ENCODE results near the gene CAMK2A. TPM values are rescaled to one million over a fixed set of nuclear protein-coding genes. Genes with fewer than 3 reads are reported as not detected.

CAMK2A gene
- polyA plus RNA-seq, 5 donors: 3.2 to 8.3 (median 5.8) TPM

DNA sequence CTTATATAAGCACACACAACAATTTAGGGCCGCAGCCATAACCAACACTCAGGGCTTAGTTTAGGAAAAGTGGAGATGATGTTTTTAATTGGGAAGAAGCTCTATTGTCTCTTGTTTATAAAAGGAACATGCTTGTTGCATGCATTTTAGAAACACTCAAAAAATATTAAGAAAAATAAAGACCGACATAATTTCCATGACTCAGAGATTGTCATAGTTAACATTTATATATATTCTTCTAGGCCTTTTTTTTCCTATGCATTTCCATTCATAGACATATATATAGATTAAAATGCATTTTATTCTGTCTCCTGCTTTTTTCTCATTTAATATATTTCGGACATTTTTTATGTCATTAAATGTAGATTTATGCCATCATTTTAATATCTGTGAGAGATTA, 26.7 kb upstream of the CAMK2A start:
- no peak for DNase-seq

DNA sequence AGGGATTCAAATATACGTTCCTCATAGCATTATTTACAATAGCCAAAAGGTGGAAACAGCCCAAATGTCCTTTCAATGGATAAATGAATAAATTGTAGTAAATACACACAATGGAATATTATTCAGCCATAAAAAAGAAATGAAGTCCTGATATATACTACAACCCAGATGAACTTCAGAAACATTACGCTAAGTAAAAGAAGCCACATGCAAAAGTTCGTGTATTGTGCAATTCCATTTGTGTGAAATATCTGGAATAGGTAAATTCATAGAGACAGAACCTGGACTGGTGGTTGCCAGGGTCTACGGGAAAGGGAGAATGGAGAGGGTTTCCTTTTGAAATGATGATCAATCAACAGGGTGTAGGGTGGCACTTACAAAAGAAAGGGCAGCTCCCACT, 25.7 kb upstream of the CAMK2A start:
- no peak for DNase-seq

DNA sequence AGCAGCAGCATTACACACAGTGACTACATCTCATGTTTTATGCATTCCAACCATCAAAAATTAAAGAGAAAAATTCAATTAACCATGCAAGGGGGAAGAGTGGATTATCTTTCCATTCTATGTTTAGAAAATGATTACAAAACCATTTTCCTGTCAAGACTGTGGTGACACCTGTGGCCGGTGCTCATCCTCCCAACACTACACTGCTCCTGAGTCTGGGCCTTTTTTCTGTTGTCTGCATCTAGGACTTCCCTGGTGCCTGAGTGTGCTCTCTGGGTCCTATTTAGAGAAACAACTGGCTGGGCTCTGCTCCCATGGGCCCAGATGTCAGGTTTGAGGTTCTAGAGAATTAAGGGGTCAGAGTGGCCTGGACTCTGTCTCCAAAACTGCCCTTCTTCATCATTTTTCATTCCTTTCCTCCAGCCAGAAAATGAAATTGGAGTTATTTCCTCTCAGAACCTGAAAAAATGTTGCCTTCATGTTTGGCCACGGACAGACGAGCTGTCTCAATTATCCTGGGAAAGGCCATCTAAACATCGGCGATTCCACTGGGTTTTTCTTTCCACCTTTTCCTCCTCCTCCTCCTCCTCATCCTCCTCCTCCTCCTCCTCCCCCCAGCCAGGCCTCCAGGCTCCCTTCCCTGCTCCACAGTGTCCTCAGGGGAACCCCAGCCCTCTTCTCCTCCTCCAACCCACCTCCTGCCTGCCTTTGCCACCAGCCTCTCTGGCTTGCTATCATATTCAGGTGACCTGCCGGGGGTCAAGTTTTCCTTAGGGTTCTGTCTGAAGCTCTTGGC, 24.5 kb upstream of the CAMK2A start:
- DNase-seq: no peak

DNA sequence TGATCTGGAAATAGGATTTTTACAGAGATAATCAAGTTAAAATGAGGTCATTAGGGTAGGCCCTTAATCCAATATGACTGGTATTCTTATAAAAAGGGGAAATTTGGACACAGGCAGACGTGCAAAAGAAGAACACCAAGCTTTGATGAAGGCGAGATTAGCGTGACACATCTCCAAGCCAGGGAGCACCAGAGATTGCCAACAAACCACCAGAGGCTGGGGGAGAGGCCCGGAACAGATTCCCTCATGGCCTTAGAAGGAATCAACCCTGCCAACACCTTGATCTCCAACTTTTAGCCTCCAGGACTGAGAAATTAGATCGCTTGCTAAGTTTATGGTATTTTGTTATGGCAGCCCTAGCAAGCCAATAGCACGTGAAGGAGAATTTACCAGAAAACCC, 23.9 kb upstream of the CAMK2A start:
- no peak for DNase-seq

DNA sequence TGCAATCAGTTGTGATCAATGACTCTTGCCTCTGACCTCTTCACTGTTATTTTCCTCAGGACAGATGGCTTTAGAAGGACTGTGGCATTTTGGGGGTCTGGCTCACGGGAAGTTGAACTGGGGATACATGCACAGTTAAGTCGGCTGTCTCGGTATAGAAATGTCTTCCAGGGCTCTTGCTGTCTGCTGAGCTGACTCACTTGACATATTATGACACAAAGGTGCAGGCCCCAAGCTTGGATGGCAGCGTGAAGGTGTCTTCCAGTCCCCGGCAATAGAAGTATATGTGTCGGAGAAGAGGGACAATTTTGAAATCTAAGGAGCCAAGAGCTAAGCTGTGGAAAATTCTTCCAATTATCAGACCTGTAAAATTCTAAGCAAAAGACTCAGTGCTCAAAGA, 22.9 kb upstream of the CAMK2A start:
- DNase-seq: no peak

DNA sequence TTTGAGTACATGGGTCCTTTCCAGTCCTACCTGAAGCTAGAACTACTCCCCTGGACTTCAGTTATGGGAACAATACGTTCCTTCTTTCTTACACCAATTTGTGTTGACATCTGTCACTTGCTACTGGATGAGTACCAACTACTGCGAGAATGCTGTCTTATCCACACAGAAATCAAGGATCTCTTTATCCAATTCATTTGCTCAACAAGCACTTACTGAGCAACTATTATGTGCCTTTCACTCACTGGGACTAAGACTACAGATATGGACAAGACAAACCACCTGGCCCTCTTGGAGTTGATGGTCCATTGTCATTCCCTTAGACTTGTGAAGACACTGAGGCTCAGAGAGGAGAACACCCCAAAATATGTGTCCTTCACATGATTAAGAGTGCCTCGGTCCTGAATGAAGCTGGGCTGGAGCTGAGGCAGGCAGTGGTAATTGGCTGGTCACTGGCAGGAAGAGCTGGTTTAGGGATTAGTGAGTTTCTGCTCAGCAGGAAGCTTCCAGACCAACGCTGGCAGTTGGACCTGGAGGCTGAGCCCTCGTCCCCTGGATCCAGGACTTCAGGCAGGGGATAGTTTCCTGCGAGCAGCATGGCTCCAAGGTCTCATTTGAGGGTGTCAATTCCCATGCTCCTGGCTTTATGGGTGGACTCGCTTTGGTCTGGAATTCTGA, 21.6 kb upstream of the CAMK2A start:
- no peak for DNase-seq

DNA sequence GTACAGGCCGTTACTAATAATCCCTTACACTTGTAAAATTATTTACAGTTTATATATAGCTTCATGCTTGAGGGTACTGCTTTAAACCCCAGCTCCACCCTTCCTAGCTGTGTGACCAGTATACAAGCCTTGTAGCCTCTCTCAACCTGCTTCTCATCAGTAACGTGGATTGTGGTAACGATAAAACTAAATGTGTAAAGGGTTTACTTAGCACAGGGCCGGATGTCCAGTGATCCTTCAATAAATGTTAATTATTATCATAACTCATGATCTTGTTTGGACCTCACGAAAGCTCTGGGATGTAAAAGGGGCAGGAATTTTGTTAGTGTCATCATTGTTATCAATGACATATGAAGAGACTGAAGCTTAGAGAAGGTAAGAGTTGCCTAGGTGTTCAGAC, 20.7 kb upstream of the CAMK2A start:
- DNase-seq: no peak

DNA sequence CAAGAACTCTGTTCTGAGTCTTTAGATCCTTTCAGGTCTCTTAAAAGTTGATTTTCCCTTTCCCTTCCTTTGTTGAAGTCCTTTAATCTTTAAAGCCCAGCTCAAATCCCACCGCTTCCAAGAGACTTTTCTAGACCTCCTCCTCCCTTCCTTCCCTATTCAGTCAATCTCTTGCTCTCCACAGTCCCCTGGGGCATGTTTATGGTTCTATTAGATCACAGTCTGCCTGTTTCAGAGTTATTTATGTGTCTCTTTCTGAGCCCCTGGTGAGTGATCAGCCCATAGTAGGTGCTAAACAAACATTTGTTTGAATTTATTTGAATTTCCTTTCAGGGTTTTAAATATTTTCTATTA, 20.3 kb upstream of the CAMK2A start:
- no peak for DNase-seq

DNA sequence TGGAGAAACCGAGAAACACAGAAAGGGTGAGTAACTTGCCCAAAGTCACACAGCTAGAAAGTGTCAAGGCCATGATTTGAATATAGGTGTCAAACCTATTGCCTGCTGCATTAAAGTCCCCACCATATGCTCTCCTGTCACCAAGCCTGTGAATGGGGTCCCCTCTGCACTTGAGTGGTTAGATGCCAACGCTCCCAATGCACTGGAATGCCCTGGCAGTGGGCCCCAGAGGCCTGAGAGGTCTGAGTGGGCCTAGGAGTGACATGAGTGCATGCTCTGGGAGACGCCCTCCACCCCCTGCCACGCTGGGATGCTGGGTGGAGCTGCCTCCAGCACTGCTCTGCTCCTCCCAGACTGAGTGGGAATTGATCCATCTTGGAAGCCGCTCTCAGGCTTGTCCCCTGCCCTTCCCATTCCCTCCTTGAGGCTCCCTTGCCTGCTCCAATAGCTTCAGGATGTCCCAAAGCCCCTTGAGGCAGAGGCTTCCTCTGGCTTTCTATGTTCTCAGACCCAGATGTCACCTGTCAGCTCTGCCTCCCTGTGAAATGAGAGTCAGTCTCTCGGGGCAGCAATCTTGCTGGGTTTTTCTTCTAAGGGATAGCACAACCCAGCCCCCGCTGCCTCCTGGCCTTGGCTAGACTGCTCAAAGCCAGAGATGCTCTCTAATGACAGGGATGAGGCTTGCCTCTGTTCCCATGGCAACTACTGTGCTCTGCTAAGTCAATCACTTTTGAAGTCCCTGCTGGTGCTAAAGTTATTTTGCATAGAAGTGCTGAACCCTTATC, 19.7 kb upstream of the CAMK2A start:
- DNase-seq: no peak

DNA sequence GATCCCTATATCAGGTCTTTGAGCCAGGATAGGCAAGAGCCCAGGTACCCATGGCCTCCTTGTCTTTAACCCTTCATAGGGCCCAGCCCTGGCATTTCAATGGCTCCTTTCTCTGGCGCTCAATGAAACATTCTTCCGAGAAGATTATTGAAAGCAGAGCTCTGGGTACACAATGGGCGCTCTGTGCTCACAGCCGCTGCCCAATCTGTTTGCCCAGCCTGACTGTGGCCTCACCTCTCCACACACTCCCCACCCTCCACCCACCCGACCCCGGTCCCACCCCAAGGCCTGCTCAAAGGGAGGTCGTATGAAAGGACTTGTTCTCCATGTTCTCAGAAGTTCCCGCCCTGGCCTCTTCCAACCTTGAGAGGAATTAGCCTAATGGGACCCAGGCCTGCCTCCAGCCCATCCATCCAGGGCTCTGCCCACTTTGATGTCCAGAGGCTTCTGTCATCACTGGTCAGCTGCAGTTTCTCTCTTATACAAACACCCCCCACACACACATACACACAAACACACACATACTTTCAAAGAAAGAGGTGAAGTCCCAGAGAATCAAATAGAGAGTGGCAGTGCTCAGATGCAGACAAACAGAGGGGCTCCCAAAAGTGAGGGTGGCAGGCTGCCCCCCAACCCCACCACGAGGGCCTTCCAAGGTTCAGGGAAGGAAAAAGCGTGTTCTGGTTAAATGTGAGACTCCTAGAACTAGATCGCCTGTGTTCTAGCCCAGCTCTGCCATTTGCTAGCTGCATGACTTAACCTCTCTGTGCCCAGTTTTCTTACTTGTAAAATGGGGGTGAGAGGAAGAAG, 18.2 kb upstream of the CAMK2A start:
- no peak for DNase-seq

DNA sequence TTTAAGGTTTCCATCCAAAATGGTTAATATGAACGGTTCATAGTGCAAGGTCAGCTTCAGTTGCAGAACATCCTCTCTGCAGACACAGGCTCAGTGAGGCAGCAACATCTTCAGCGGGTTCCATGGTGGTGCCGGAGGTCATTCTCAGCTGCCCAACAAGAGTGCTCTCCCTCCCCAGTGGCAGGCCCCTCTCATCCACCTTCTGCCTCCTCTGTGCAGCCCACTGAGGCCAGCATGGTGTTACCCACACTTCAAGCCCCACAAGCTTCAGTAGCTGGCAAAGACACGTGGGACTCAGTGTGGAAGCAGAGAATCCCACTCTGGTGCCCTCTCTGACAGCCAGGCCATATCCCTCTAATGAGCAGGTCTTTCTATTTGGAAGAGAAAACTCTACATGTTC, 17.2 kb upstream of the CAMK2A start:
- DNase-seq: no peak

DNA sequence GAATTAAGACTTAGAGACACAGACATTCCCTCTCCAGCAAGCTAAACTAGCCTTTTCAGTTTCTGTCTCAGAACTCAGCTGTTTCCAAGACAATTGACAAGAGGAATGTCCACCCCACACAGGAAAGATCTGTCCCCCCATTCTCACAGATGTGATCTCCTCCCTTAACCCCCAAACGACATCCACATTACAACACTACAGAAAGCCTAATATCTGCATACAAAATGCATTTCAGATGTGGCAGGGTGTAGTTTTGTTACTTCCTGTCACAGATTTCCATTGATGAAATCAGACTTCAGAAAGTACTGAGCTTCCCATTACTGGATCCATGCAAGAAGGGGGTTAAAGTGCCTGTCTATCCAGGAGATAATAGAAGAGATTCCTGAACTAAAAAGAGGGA, 16.0 kb upstream of the CAMK2A start:
- no peak for DNase-seq

DNA sequence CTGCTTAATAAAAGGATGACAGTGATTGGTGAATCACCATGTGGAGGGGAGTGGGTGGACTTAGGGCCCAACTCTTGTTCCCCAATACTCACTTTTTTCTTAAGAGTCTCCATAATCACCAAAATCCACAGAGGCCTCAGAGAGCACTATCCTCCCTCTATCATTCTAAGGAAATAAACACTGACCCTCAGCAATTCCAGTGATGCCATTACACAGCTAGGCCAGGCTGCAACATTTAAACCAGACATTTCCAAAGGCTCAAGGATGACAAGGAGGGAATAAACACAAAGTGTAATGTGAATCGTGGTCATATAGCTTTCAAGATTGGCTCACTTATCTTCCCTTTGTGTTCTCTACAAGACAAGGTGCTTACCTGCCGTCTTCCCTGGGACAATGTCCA, 15.5 kb upstream of the CAMK2A start:
- no peak for DNase-seq

DNA sequence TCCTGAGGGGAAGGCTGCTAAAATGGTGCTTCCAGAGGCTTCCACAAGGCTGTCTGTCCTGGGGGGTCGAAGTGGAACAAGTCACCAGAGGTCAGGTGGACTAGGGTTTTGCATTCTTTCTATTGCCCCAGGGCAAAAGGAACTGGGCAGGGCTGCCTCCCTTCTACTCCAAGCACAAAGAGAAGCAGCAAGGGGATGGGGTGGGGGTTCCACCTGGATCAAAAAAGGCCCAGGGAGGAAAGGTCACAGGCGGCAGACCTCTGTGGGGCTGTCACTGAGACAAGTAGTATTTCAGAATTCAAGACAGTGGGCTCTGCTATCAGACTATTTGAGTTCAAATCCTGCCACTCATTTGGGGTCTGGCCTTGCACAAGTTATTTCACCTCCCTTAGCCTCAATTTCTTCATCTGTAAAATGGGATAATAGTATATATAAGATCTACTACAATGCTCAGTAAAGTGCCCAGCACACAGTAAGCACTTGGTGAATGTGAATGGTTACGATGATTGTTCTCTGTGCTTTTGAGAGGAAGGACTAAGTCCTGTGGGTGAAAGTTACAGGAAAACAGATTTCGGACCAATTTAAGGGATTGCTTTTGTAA, 15.0 kb upstream of the CAMK2A start:
- DNase-seq: no peak

DNA sequence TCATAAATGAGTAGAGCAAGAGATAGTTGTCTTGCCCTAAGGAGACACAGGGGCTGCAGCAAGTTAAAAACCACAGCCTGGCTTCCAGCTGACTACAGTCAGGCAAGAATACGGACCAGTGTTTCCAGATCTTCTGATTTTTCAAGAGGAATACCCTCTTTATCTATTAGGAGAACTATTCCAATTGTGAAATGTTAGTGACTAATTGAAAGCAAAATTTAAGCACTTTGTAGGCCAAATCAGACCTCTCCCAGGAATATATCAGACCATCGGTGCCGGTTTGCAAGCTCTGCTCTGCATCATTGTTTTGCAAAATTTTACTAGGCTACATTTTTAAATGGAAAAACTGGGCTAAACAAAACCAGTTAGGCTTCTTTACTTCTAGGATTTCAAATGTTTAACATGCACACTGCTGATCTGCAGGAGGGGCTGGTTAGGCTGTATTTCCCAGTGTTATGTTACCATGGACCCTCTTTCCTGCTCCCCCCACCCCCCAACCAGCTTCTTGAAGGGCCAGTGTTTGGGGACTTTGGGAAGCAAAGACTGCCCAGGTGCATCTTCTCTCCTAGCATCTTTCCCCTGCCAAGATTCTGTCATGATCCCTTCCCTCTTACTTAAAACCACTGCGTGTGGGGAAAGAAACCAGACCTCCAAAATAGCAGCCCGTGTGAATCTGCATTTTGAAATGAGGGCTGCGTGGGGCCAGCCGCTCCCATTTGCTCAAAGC, 14.2 kb upstream of the CAMK2A start:
- peak; percentile 97 to 99 for DNase-seq

DNA sequence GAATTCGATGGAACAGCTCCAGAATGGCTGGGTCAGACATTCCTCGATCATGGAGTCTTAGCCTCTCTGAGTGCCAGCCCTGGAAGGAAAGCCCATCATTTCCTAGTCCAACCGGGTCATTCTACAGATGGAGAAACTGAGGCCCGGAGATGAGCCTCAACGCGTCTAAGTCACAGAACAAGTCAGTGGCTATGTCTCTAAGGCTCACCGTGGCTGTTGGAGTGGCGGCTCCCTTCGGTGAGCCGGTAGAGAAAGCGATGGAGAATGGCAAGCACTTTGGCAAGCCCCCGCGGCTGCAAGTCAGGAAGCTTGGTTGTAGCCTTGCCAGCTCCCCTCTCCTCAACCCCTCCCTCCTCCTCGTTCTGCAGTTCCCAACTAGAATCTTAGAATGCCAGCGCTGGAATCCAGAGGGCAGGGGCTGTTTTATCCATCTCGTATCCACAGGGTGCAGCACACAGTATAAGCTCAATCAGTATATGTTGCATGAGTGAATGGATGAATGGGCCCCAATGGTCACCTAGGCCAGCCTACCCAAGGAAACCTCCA, 13.6 kb upstream of the CAMK2A start:
- DNase-seq: no peak

DNA sequence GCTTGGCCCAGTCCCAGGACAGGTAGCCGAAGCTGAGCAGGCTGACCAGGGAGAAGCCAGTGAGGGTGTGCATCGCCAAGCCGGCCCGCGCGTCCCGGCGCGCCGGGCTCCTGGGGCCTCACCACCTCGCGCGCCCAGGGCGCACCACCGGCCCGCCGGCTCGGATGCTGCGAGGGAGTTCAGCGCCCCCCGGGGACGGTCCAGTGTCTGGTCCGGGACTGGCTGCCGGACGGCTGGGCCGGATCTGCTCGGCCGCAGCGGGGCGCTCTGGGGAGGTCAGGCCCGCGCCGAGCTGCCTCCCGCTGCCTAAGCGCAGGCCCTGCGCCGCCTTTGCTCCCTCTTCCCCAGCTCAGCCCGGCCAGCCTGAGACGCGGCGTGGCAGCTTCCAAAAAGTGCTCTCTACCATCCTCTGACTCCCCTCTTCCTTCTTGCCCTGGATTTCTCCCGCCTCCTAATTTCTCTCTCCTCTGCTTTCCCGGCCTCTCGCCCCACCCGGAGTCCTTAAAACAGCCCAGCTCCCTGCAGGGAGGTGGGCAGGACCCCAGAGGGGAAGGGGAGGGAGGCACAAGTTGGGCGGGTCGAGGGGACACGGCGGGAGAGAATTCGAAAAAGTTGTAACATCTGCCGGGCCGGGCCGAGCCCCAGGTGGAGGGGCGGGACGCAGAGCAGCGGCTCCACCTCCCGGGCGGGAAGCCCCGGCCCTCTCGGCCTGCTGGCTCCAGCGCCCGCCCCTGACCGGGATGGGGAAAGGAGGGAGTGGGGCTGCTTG, 12.9 kb upstream of the CAMK2A start, which contains the start of gene ARSI:
Gene ARSI, minus strand, starts transcription at position 605 of the 769 bp plus-strand sequence. Its CDS starts 532 bp downstream, at position 73.
- peak; percentile 92 to 94 for DNase-seq

DNA sequence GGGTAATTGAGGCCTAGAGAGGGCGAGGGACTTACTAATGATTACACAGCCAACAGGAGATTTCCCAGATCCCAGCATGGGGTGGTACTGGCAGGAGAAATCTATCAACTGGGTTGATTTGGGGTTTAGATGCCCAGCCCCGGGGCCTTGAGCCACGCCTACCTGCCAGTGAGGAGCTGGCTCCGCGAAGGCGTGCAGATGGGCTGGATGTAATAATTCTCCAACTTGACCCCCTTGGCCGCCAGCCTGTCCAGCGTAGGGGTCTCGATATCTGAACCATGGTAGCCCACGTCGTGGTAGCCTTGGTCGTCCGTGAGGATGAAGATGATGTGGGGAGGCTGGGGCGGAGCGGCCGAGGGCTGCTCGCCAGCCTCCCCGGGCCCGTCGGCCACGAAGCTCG, 12.3 kb upstream of the CAMK2A start:
- DNase-seq: no peak

DNA sequence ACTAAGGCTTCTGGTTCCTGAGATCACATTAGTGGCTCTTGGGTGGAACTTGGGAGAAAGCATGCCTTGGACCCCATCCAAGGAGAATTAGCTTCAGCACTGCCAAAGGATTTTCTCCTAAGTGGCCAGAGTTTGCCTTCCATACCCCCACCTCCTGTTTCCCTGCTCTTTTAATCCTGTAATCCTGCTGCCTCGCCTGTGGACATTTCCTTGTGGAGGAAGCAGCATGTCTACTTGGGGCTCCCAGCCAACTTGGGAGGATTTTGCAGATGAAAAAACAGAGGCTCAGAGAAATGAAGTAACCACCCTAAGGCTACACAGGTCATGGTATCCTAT, 11.6 kb upstream of the CAMK2A start:
- peak; percentile 65 to 68 for DNase-seq
